NCI-H187 (cell line): ENCODE data around the gene PLEKHG2.
"Not testable (repeated sequence)": the region's sequence is repeated elsewhere in the genome, so short reads cannot be mapped to it uniquely, and the experiment has no call there.

Source experiments
- DNase-seq, 2 experiments: peaks; one replicate each; lab custom pipeline; 2025; lab: John Stamatoyannopoulos, UW

Gene PLEKHG2

GRCh38 chr19:39445196-39446111 lies 33.0 kb downstream of the PLEKHG2 start, which contains the start of gene SUPT5H:
TSS of gene SUPT5H (plus strand) at chr19:39445582. CDS start at chr19:39445891, 309 bp downstream.
- DNase-seq, result peak; percentile 97 to 99

- no peak for DNase-seq
These were observed 34.1 kb downstream of the PLEKHG2 start for GRCh38 chr19:39446365-39447084.

- DNase-seq, result no peak
These were observed 35.8 kb downstream of the PLEKHG2 start for GRCh38 chr19:39448271-39448670.

GRCh38 chr19:39449116-39449797 lies 36.8 kb downstream of the PLEKHG2 start:
- DNase-seq, result no peak

- DNase-seq, result not testable (repeated sequence)
These were observed 38.8 kb downstream of the PLEKHG2 start for GRCh38 chr19:39451257-39451656.

GRCh38 chr19:39463403-39463802 lies 50.9 kb downstream of the PLEKHG2 start:
- DNase-seq, result no peak

DNA sequence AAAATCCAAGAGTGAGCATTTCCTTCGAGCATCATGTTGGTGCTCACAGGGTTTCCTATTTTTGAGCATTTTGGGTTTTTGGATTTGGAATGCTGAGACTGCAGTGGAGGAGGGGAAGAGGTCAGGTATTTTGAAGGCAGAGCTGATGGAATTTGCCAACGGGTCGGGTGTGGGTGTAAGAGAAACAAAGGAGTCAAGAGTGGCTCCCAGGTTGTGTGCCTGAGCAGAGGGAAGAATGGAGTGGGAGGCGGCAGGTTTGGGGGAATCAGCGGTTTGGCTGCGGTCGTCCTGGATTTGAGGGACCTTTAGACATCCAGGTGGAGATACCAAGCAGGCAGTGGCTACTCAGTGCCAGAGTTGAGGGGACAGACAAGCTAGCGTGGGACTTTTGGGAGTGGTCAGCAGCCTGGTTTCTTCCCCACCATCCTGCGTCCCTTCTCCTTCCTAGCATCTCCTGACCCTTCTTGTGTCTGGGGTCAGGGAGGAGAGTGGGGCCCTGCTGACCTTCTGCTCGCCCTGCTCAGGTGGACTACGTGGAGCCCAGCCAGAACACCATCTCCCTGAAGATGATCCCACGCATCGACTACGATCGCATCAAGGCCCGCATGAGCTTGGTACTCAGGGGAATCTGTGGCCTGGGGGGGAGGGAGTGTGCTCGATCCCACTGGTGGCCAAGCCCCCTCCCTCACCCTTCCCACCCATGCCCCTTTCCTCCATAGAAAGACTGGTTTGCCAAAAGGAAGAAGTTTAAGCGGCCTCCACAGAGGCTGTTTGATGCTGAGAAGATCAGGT lies 53.7 kb downstream of the PLEKHG2 start:
- no peak for DNase-seq

DNA sequence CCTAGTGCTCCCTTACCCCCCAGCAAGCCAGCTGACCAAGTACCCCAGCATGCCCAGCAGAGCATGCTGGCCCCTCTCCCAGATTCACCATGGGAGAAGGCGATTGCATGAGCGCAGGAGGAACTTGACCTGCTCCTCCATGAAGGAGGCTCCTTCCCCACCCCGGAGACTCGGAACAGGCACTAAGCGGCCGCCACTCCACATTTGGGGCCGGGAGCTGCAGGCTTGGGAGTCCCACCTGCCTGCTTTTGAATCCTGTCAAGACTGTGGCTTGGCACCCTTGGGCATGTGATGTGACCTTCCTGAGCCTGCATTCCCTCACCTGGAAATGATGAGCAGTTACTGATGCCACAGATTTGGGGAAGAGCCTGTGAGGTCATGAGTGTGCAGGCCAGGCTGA lies 55.5 kb downstream of the PLEKHG2 start:
- no peak for DNase-seq

GRCh38 chr19:39469036-39469435 lies 56.6 kb downstream of the PLEKHG2 start:
- DNase-seq, result no peak

DNA sequence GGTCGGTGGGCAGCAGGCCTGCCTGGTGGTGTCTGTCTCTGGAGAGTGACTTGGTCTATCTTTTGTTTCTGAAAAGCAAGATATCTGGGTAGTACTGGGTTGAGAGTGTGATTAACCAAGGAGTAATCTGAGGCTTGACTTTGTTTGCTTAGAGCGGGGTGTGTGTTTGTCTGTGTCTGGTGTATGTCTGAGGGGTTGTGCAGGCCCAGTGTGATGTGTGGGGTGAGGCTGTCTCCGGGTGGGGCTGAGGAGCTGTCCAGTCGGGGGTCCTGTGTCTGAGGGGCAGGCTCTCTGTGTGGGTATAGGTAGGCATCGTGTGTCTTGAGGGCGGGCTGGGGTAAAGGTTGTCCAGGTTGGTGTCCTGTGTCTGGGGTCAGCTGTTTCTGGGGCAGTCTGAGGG lies 57.1 kb downstream of the PLEKHG2 start:
- no peak for DNase-seq

GRCh38 chr19:39470724-39471339 lies 58.4 kb downstream of the PLEKHG2 start:
- no peak for DNase-seq

DNA sequence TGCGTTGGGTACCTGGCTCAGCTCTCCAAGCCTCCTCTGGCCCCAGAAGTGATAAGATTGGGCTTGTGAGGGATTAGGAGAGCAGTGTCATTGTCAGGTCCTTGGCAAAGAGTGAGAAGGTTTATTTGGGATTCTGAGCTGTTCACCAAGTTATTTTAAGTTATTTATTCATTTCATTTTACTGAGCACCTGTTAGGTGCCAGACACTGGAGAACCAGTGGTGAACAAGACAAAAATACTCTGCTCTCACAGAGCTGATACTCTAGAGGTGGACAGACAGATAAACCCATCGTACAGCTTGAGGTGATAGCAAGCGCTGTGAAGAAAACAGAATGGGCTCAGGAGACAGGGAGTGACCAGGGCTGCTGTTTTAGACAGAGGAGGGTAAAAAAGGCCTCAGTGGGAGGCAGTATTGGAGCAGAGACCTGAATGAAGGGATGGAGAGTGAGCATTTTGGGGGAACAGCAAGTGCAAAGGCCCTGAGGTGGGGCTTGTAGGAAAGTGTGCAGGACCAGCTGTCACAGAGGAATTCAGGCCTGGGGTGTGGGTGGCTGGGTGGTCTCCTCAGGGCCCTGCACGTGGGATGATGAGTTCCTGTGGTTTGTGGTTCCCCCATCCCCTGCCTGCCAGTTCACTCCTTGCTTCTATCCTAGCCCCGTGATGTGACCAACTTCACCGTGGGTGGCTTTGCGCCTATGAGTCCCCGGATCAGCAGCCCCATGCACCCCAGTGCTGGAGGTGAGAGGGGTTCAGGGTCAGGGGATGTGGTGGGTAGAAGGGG lies 59.5 kb downstream of the PLEKHG2 start:
- no peak for DNase-seq

DNA sequence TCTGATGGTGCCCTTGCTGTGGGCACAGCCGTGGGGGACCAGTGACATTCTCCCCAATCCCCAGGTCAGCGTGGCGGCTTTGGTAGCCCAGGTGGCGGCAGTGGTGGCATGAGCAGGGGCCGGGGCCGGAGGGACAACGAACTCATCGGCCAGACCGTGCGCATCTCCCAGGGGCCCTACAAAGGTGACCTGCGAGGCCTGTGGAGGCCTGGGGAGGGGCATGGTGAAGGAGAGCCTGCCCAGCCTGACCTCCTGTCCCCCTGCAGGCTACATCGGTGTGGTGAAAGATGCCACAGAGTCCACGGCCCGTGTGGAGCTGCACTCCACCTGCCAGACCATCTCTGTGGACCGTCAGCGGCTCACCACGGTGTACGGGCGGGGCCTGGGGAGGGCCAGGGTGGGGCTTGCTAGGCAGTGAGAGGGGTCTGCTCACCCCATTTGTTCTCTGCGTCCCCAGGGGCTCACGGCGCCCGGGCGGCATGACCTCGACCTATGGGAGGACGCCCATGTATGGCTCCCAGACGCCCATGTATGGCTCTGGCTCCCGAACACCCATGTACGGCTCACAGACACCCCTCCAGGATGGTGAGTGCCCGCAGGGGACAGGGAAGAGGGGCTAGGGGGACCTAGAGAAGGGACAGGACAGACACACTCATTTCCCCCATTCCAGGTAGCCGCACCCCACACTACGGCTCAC lies 60.4 kb downstream of the PLEKHG2 start:
- no peak for DNase-seq

DNA sequence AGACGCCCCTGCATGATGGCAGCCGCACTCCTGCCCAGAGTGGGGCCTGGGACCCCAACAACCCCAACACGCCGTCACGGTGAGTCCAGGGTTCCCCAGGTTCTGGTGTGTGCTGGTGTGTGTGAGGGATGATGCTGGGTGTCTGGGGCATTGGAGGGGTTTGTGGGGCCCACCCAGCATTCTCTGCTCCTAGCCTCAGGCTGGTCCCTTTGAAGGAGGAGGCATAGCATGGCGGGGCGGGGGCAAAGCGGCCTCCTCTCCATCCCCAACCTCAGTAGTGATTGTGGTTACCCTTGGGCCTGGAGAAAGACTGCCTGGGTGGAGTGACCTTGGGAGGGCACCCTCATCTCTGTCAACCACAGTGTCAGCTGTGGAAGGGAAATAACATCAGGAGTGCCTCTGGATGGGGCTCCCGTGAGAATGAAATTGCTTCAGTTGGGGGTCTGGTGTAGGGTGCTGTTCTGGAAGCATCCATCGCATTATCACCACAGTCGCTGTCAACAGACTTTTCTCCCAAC lies 61.0 kb downstream of the PLEKHG2 start:
- DNase-seq, result no peak

DNA sequence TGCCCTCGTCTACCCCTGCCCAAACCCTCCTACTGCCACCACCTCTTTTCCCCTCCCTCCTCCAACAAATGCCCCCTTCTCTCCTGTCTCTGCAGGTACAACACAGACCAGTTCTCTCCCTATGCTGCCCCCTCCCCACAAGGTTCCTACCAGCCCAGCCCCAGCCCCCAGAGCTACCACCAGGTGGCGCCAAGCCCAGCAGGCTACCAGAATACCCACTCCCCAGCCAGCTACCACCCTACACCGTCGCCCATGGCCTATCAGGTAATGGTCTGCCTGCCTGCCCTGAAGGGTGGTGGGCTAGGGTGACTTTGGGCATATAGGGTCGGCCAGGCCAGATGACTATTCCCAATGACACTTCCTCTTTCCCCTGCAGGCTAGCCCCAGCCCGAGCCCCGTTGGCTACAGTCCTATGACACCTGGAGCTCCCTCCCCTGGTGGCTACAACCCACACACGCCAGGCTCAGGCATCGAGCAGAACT lies 61.7 kb downstream of the PLEKHG2 start:
- DNase-seq, result peak; percentile 20 to 30

DNA sequence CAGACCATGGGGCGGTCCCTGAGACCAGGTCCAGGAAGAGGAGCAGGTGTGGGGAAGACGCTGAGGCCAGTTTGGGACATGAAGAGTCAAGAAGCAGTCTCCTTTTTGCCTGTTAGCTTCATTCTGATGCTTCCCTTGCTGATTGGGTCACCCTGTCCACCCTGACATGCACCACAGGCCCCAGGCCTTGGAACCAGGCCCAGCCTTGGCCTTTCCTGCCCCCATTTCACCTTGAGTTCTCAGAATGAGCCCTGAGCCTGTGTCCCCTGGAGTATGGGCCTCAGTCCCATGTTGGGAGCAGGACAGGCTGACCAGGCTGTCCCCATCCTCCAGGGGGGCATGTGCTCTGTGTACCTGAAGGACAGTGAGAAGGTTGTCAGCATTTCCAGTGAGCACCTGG lies 63.3 kb downstream of the PLEKHG2 start:
- DNase-seq, result no peak
